ENCODE data around the gene UBIAD1. TPM values are rescaled to one million over a fixed set of nuclear protein-coding genes. Genes with fewer than 3 reads are reported as not detected.

Gene UBIAD1
- total RNA-seq, 1 donor from 2014 or later, result 15.4 TPM

- no peaks in the 10 kb centered on the region for H4K20me1 ChIP-seq (ENCODE audit: insufficient read depth, low read length)
- H3K27me3 ChIP-seq (ENCODE audit: insufficient read depth, low read length), result peaks cover 16% of the 10 kb centered on the region
- no peaks in the 10 kb centered on the region for H3K36me3 ChIP-seq (ENCODE audit: insufficient read depth, low read length)
- no peak overlapping the region for H3K4me3 Mint-ChIP-seq (ENCODE audit: unreplicated experiment)
- no peak for TF ChIP-seq EZH2 (IDR thresholded peaks at IDR 0.05; ENCODE audit: insufficient read depth, low read length)
- no peak for TF ChIP-seq CTCF (IDR thresholded peaks at IDR 0.05; ENCODE audit: insufficient read depth, low read depth, low read length)
- H3K9ac ChIP-seq (ENCODE audit: low read length), result no peak overlapping the region
- no peak overlapping the region for H3K27ac Mint-ChIP-seq (ENCODE audit: unreplicated experiment)
- H3K36me3 Mint-ChIP-seq (ENCODE audit: low read depth, unreplicated experiment), result no peaks in the 10 kb centered on the region
- no peaks in the 10 kb centered on the region for H3K79me2 ChIP-seq (ENCODE audit: insufficient read depth, low read length)
- H3K4me1 ChIP-seq (ENCODE audit: insufficient read depth, low read length), result no peaks in the 10 kb centered on the region
- peaks cover 28% of the 10 kb centered on the region for H3K27me3 Mint-ChIP-seq (ENCODE audit: low read depth, unreplicated experiment)
- no peaks in the 10 kb centered on the region for H3K9me3 ChIP-seq (ENCODE audit: insufficient read depth, low read depth, low read length)
- H2AFZ ChIP-seq (ENCODE audit: low read depth, low read length), result no peak overlapping the region
- DNase-seq (ENCODE audit: low read depth) (no peak), FAIRE-seq (no peak)
- H3K9me3 Mint-ChIP-seq (ENCODE audit: unreplicated experiment), result no peaks in the 10 kb centered on the region
- H3K4me2 ChIP-seq (ENCODE audit: low read length), result no peak overlapping the region
- H3K27ac ChIP-seq (ENCODE audit: low read depth, low read length), result no peak overlapping the region
- H3K4me1 Mint-ChIP-seq (ENCODE audit: low read depth, unreplicated experiment), result no peaks in the 10 kb centered on the region
- H3K4me3 ChIP-seq (ENCODE audit: insufficient read depth, low read depth, low read length), result no peak overlapping the region
Observed at GRCh38 chr1:11321656-11322491, 48.9 kb downstream of the UBIAD1 start.

- H3K27me3 ChIP-seq (ENCODE audit: insufficient read depth, low read length), result peaks cover 16% of the 10 kb centered on the region
- no peak overlapping the region for H3K27ac Mint-ChIP-seq (ENCODE audit: unreplicated experiment)
- H3K4me3 Mint-ChIP-seq (ENCODE audit: unreplicated experiment), result no peak overlapping the region
- TF ChIP-seq EZH2 (IDR thresholded peaks at IDR 0.05; ENCODE audit: insufficient read depth, low read length) (no peak), CTCF (IDR thresholded peaks at IDR 0.05; ENCODE audit: insufficient read depth, low read depth, low read length) (no peak)
- no peaks in the 10 kb centered on the region for H3K36me3 ChIP-seq (ENCODE audit: insufficient read depth, low read length)
- FAIRE-seq (no peak), DNase-seq (ENCODE audit: low read depth) (no peak)
- no peaks in the 10 kb centered on the region for H3K9me3 Mint-ChIP-seq (ENCODE audit: unreplicated experiment)
- H3K27me3 Mint-ChIP-seq (ENCODE audit: low read depth, unreplicated experiment), result peaks cover 42% of the 10 kb centered on the region
- H4K20me1 ChIP-seq (ENCODE audit: insufficient read depth, low read length), result no peaks in the 10 kb centered on the region
- H3K9ac ChIP-seq (ENCODE audit: low read length), result no peak overlapping the region
- H3K4me1 ChIP-seq (ENCODE audit: insufficient read depth, low read length), result no peaks in the 10 kb centered on the region
- no peaks in the 10 kb centered on the region for H3K9me3 ChIP-seq (ENCODE audit: insufficient read depth, low read depth, low read length)
- H3K4me1 Mint-ChIP-seq (ENCODE audit: low read depth, unreplicated experiment), result no peaks in the 10 kb centered on the region
- no peak overlapping the region for H2AFZ ChIP-seq (ENCODE audit: low read depth, low read length)
- H3K79me2 ChIP-seq (ENCODE audit: insufficient read depth, low read length), result no peaks in the 10 kb centered on the region
- H3K27ac ChIP-seq (ENCODE audit: low read depth, low read length), result no peak overlapping the region
- H3K36me3 Mint-ChIP-seq (ENCODE audit: low read depth, unreplicated experiment), result no peaks in the 10 kb centered on the region
- H3K4me3 ChIP-seq (ENCODE audit: insufficient read depth, low read depth, low read length), result no peak overlapping the region
- H3K4me2 ChIP-seq (ENCODE audit: low read length), result no peak overlapping the region
Observed at GRCh38 chr1:11324567-11325165, 51.7 kb downstream of the UBIAD1 start.

GRCh38 chr1:11326070-11326469, 53.1 kb downstream of the UBIAD1 start:
- Histone ChIP-seq H3K27ac (ENCODE audit: low read depth, low read length) (no peak overlapping the region), H2AFZ (ENCODE audit: low read depth, low read length) (no peak overlapping the region), H3K4me1 (ENCODE audit: insufficient read depth, low read length) (no peaks in the 10 kb centered on the region), H3K9ac (ENCODE audit: low read length) (no peak overlapping the region), H3K4me3 (ENCODE audit: insufficient read depth, low read depth, low read length) (no peak overlapping the region), H3K4me2 (ENCODE audit: low read length) (no peak overlapping the region), H3K9me3 (ENCODE audit: insufficient read depth, low read depth, low read length) (no peaks in the 10 kb centered on the region), H4K20me1 (ENCODE audit: insufficient read depth, low read length) (no peaks in the 10 kb centered on the region), H3K36me3 (ENCODE audit: insufficient read depth, low read length) (no peaks in the 10 kb centered on the region), H3K79me2 (ENCODE audit: insufficient read depth, low read length) (no peaks in the 10 kb centered on the region), H3K27me3 (ENCODE audit: insufficient read depth, low read length) (peaks cover 16% of the 10 kb centered on the region)
- Mint-ChIP-seq H3K9me3 (ENCODE audit: unreplicated experiment) (no peaks in the 10 kb centered on the region), H3K4me1 (ENCODE audit: low read depth, unreplicated experiment) (no peaks in the 10 kb centered on the region), H3K4me3 (ENCODE audit: unreplicated experiment) (no peak overlapping the region), H3K36me3 (ENCODE audit: low read depth, unreplicated experiment) (no peaks in the 10 kb centered on the region), H3K27ac (ENCODE audit: unreplicated experiment) (no peak overlapping the region), H3K27me3 (ENCODE audit: low read depth, unreplicated experiment) (peaks cover 35% of the 10 kb centered on the region)
- TF ChIP-seq EZH2 (IDR thresholded peaks at IDR 0.05; ENCODE audit: insufficient read depth, low read length) (no peak), CTCF (IDR thresholded peaks at IDR 0.05; ENCODE audit: insufficient read depth, low read depth, low read length) (no peak)
- FAIRE-seq (no peak), DNase-seq (ENCODE audit: low read depth) (no peak)
